DMS114 treated with DMSO at 0.1 percent for 48 hours (cell line): Measurements from ENCODE around the gene GALNT10.

Experiments used
- DNase-seq: peaks from one replicate; lab custom pipeline; 2025; ENCODE audit not compliant: unreplicated experiment; lab: John Stamatoyannopoulos, UW

GALNT10 gene

DNA sequence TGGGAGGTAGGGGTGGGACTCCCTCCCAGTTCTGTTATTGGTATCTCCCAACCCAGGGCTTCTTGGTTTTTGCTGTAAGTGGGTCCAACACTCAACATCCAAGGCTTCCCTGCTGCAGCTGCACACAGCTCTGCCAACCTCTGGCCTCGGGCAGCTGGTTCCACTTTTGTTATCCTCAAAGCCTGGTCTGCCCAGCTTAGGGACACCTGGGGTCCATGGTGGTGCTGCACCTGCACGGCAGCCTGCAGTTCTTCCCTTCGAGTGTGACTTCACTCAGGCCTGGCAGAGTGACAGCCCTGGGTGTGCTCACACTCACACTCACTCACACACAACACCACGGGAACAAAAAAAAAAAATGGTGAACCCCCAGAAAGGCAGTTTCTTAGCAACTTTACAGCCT, 239.9 kb downstream of the GALNT10 start:
- no peak for DNase-seq

DNA sequence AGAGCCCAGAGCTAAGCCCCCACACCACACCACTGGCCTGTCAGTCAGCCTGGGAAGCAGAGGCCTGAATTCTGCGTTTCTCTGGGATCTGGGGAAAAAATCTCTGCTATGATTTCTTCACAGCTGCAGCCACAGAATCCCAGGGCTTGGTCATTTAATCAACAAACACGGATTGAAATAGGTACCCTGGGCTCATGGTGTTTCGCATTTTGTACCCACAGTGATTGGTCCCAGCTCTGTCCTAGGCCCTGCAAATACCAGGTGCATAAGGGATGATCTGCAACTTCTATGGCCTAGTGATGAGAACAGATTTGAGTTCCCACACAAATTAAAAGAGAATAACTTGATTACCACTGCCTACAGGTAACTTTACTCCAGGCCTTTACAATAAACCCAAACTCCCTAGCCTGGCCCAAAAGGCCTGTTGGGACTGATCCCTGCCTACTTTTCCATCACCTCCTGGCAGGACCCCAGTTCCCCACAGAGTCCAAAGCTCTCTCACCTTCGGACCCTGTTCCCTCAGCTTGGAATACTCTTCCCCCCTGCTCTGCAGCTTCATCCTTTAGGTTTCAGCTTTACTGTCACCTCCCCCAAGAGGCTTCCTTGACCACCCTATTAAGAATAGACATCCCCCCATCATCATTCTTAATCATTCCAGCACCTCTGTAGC, 240.6 kb downstream of the GALNT10 start:
- DNase-seq, result no peak

GRCh38 chr5:154435226-154435625, 244.7 kb downstream of the GALNT10 start:
- no peak for DNase-seq

GRCh38 chr5:154437281-154437965, 246.9 kb downstream of the GALNT10 start:
- no peak for DNase-seq

DNA sequence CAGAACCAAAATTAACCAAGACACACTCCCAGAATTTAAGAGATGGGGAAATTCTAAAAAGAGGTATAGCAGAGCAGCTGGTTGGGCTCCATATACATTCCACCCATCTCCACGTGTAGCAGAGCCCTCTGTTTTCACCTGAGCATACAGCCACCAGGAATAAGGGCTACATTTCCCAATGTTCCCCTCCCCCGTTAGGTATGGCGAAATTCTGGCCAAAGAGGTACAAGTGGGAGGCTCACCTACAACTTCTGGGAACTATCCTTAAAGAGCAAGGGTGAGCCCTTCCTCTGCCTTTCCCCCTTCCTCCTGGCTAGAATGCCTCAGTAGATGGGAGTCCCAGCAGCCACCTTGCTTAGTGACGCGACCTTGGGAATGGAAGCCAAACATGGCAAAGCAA, 250.0 kb downstream of the GALNT10 start:
- DNase-seq, result no peak

DNA sequence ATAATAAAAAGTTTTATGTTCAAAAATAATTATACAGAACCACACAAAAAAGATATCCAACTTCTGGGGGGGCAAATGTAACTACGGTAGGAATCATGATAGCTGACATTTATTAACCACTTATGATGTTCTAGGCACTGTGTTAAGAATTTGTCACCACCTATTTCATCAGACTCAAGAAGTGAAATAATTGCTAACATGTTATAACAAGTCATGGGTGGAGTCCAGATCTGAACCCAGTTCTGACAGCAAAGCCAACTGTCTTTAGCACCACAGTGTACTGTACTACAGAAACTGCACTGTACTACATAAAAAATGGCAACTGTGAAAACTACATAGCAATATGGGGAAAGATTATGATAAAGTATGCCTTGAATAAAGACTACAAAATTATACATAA, 252.3 kb downstream of the GALNT10 start:
- no peak for DNase-seq

GRCh38 chr5:154444556-154445421, 254.3 kb downstream of the GALNT10 start:
- no peak for DNase-seq

- peak; percentile 90 for DNase-seq
These were observed 255.1 kb downstream of the GALNT10 start, which contains the start of gene SAP30L for GRCh38 chr5:154445422-154446194. Gene SAP30L, plus strand, starts transcription at chr5:154445997. Its CDS starts 608 bp downstream, at chr5:154446605.

DNA sequence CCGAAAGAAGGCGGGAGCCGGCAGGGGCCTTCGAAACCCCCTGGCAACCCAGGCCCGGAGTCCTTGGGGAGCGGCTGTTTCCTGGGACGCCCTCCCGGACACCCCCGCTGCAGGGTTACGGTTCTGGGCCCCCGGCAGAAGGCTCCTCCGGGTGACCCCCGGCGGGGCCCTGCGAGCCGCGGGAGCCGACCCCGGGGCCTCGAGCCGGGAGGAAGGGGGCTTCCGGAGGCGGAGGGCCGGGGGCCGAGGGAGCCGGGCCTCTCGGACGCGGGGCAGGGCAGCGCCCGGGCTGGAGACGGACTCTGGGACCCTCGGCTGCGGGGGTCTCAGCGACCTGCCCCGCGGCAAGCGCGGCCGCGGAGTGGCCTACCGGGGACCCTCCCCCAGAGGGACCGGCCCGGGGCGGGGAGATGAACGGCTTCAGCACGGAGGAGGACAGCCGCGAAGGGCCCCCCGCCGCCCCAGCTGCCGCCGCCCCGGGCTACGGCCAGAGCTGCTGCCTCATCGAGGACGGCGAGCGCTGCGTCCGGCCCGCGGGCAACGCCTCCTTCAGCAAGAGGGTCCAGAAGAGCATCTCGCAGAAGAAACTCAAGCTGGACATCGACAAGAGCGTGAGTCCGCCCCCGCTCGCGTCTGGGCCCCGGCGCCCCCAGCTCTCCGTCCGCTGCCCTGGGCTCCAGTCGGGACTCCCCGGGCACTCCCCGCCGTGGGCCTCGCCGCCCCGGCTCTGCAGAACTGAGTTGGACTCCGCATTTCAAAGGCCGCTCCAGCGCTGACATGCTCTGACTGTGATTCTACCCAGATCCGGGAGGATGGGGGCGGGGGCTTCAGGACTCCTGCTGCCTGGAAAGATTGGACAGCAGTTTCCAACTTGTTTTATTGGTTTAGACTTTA, 255.9 kb downstream of the GALNT10 start:
- DNase-seq, result no peak

GRCh38 chr5:154447089-154447725, 256.7 kb downstream of the GALNT10 start:
- no peak for DNase-seq

- DNase-seq, result no peak
These were observed 259.3 kb downstream of the GALNT10 start for GRCh38 chr5:154449786-154450185.

- no peak for DNase-seq
These were observed 261.4 kb downstream of the GALNT10 start for GRCh38 chr5:154451957-154452356.

- DNase-seq, result no peak
These were observed 265.1 kb downstream of the GALNT10 start for GRCh38 chr5:154455585-154455984.

- DNase-seq, result no peak
These were observed 266.0 kb downstream of the GALNT10 start for GRCh38 chr5:154456540-154456939.

DNA sequence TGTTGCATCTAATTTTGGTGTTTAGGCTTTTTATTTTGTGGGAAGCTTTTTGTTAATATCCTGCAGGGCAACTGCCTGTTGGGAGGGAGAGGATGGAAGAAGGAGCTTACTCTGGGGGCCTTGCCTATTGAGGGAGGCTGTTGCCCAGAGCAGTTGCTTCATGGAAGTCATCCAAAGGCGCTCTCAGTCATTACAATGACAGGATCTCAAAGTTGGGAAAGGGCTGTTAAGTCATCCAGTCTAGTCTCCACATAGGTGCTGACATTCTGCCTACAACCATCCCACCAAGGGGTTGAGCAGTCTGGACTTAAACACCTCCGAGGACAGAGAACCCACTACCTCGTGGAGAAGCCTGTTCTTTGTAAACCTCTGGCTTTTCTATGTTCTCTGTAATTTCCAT, 268.5 kb downstream of the GALNT10 start:
- no peak for DNase-seq

DNA sequence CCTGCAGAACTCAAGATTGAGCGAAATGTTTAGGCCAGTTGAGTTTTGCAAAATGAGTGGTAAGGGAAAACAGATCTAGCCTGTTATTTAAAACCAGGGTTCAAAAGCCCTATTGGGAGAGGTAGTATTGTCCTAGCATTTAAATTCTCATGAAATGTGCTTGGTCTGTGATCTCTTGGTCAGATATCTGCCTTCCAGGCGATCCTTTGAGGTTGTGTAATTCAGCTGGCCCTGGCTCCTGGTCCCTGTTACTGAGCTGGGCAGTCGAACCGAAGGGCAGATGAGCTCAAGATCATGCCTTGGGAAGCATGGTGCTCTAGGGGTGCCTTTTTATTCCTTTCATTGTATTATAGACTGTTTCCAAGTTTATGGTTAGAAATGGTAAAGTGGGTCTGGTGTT, 269.6 kb downstream of the GALNT10 start:
- DNase-seq, result no peak

GRCh38 chr5:154461531-154461930, 271.0 kb downstream of the GALNT10 start:
- DNase-seq, result no peak

GRCh38 chr5:154464438-154464837, 273.9 kb downstream of the GALNT10 start:
- DNase-seq, result no peak

DNA sequence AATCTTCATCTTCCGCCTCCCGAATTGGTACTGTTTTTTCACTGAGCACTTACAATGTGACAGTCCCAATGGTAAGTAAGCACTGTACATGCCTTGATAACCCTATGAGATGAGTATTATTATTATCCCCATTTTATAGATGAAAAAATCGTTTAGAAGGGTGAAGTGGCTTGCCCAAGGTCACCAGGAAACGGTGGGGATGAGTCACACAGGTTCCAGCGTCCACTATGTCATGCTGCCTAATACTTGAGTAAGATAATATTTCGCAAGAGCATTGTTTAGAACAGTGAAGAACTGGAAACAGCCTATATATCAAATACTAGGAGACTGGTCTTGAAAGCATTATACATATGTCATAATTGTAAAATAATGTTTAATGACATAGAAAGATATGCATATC, 274.6 kb downstream of the GALNT10 start:
- DNase-seq, result no peak

- DNase-seq, result no peak
These were observed 275.6 kb downstream of the GALNT10 start for GRCh38 chr5:154466147-154466546.
